ENCODE data around the gene POMT2. TPM values are rescaled to one million over a fixed set of nuclear protein-coding genes. Genes with fewer than 3 reads are reported as not detected.
A peak's percentile ranks its signal among the peaks of the same experiment; 100 is the strongest.

The POMT2 gene
- polyA plus RNA-seq, 5 donors: 24.0 to 32.2 (median 31.0) TPM

- DNase-seq: no peak
Observed at GRCh38 chr14:77270361-77271112, 50.1 kb downstream of the POMT2 start.

- no peak for DNase-seq
Observed at GRCh38 chr14:77268989-77269600, 51.6 kb downstream of the POMT2 start.

- DNase-seq: no peak
Observed at GRCh38 chr14:77267937-77268699, 52.6 kb downstream of the POMT2 start.

DNA sequence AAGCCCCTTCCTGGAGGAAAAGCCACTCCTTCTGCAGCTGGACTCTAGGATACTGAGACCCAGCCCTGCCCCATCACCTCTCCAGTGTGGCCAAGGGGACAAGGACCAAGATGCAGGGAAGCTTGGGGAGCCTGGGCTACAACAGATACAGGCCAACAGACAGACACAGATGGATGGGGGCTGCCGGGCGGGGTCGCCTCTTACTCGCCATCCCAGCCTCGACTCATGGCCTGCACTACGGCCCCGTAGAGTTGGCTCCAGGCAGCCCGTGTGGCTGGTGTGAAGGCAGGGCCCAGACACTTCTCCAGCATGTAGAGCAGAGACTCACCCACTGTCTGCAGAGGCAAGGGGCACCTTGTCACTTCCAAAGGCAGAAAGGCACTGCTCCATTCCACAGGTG, 54.3 kb downstream of the POMT2 start:
- DNase-seq: no peak

- DNase-seq: no peak
Observed at GRCh38 chr14:77265561-77266335, 54.9 kb downstream of the POMT2 start.

DNA sequence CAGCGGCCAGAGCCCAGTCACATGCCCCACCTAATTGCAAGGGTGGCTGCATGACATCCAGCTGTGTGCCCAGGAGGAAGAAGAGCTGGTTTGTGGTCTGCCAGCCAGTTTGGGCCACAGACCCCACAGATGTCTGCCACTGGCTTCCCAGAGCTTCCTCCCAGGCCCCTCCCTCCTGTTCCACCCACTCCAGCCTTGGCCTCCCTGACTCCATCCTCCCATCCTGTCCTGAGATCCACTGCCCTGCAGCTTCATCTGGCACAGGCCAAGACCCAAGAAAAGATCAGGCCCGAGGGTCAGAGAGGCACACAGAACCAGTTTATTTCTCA, 55.5 kb downstream of the POMT2 start:
- DNase-seq: no peak

DNA sequence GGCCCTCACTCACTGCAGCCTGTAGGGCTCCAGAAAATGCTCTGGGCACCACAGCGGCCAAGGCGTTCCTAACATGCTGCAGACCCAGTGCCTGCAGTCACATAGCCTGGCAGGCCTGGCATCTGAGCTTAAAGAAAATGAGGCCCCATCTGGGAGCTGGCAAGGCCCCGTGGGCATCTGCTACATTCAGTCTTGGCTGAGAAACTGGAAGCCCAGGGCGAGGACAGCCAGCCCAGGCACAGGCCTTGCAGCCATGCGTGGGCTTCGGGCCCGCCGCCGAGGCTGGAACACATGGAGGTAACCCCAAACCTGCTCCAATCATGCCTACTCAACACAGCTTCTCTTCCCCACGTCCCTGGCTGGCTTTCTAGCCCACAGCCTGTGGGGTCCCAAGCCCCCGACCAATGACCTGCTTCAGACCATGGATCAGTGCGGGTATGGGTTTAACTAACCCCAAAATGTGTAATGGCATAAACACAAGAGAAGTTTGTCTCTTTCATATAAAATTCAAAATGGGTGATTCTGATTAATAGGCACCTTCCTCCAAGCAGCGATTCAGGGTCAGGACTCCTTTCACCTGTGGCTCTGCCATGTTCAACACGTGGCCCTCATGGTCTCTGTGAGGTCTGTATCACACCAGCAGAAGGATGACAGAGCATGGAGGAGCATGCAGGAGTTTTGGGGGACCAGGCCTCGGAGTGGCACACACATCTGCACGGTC, 56.1 kb downstream of the POMT2 start:
- DNase-seq: no peak

DNA sequence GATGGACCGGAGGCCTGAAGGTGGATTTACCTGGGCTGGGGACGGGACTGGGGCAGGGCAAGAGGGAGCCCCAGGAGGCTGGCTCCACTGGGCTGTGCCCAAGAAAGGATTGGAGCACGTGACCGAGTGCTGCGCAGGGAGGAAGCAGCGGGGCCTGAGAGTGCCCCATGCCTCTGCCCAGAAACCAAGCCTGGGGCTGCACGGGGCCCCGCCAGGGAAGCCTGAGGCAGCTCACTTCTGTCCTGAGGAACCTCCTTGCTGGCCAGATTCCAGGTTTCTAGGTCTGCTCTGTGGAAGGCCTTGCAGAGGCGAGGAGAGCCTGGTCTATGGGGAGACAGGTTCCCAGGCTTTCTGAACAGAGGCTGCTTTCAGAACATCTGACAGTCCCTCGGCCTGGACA, 60.1 kb downstream of the POMT2 start:
- DNase-seq: peak; percentile 14 to 17

DNA sequence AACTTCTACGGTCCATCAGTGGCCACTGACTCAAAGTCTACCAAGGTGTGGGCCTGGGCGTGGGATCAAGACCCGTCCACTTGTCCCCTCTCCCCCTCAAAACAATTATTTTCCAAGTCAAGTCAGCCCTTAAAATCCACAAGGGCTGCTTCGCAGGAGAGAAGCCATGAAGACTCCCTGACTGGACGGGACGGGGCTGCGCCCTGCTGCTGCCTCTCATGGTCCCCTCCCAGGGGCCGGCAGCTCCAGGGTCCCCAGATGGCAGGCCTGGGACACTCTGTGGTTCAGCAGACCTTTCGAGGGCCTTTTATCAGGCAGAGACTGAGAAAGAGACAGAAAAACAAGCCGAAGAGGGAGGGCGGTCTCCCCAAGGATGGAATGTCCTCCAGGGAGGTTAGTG, 60.5 kb downstream of the POMT2 start:
- DNase-seq: no peak

DNA sequence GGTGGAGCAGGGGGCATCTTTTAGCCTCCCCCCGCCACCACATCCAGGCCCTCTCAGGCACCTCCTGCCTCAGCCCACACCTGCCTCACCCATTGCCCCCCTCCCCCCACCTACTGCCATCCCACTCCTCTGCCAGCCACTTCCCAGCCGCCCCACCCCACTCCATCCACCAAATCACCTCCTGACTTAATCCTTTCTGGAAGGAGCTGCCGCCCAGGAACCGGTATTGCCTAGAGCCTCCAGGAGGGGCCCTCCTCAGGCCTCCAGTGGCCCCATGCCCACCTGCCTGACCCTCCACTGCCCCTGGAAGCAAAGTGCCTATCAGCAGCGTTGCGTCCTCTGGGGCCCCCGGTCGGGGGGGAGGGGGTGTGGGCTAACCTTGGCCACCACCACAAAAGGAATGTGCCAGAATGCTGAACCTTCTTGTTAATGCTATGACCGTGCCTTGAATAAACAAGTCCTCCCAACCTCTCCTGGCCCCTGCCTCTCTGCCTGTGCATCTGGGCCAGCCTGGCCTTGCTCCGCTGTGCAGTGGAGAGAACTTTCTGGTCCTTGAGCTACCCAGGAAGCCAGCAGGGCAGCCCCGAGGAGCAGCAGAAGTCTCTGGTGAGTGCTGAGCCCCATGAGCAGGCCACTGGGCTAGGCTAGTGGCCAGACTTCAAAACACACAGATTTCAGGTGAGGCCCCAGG, 61.5 kb downstream of the POMT2 start:
- no peak for DNase-seq

DNA sequence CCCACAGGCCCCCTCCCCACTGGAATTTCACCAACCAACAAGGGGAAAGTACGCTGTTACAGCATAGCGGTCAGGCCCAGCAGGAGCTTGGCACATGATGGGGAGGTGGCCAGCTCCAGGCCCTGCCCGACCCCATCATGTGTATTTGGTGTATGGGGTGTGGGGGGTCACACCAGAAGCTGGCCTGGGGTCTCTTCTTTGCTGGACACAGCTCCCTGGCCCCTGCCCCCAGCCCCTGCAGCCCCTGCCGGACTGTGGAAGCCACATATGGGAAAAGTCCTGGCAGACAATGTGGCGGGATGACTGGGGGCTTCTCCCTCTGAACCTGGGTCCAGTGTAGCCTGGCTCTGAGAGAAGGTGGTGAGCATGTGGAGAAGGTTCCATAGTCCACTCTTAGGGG, 62.1 kb downstream of the POMT2 start:
- DNase-seq: no peak

- no peak for DNase-seq
Observed at GRCh38 chr14:77257700-77258099, 63.0 kb downstream of the POMT2 start.

GRCh38 chr14:77256694-77257093, 64.0 kb downstream of the POMT2 start:
- no peak for DNase-seq

DNA sequence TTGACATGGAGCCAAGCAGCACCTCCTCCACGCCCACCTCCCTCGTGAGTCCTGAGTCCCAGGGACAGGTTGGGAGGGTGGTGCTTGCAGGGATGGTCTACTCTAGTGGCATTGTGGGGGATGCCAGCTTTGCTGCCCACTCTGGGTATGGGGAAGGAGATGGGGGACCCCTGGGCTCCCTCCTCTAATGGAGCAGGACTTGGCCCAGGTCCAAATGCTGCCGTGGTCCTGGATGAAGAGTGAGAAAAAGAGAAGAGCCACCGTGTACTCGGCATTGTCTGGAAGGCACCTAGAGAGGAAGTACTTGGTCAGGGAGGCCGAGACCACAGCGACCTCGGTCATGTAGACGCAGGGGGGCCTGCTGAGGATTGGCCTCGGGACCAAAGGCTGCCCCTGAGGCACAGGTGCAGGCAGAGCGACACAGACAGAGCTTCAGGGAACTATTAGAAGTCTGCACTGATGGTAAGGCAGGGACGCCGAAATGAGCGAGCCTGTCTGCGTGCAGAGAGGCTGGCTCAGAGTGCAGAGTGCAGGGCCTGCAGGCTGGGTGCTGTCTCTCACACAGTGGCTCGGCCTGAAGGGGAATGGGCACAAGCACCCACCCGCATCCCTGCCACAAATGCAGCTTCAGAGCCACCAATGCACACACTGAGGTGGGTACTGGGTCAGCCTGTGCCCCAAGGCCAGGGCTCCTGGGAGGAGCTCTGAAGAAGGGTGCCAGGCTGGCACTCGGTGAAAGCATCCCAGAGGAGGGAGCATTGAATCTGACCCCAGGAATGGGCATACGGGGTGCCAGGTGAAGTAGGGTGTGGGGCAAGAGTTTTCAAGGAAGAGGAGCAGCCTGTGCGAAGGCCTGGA, 67.1 kb downstream of the POMT2 start:
- no peak for DNase-seq

DNA sequence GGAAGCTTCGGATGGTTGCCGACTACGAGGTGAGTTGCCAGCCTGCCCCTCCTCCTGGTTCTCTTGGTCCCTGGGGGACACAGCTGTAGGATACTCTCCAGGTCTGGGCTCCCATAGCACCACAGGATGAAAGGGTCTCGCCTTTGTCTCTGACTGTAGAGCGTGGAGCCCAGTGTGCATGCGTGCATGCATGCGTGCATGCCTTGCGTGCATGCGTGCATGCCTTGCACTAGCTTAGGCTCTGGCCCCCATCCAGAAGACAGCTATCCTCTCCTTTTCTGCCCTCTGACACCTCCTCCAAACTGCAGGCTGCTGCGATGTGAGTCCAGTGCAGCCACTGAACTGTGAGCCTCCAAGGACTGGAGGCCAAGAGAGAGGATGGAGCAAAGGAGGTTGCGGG, 68.8 kb downstream of the POMT2 start:
- no peak for DNase-seq

DNA sequence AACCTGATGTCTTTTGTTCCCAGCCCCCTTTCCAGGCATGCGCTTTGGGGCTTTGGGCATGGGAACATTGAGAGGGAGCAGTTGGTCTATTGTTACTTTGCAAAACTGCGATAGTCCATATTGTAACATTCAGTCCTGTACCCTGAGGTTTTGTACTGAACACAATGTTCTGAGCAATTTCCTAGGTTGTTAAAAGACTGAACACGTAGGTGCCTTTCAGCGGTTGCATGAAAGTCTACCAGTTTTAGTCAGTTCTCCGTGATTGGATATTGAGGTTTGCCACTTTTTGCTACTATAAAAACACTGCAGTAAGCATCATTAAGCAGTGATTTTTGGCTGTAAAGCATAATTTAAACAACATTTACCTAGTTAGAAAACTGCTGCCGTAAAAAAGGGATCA, 69.8 kb downstream of the POMT2 start:
- DNase-seq: no peak

GRCh38 chr14:77249286-77249685, 71.4 kb downstream of the POMT2 start:
- DNase-seq: no peak

- no peak for DNase-seq
Observed at GRCh38 chr14:77248666-77249065, 72.0 kb downstream of the POMT2 start.

DNA sequence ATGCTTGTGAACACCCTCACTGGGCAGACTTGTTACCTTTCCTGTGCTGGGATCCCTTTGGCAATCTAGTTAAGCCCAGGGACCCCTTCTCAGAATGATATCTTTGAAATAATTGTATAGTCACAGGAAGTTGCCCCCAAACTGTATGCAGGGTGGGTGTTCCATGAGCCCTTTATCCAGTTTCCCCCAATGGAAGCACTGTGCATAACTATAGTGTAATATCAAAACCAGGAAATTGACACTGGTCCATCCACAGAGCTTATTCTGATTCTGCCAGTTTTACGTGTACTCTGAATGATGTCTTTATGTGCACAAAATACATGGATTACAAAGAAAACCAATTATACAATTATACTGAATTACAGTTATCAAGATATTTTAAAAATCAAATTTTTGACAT, 73.9 kb downstream of the POMT2 start:
- no peak for DNase-seq

DNA sequence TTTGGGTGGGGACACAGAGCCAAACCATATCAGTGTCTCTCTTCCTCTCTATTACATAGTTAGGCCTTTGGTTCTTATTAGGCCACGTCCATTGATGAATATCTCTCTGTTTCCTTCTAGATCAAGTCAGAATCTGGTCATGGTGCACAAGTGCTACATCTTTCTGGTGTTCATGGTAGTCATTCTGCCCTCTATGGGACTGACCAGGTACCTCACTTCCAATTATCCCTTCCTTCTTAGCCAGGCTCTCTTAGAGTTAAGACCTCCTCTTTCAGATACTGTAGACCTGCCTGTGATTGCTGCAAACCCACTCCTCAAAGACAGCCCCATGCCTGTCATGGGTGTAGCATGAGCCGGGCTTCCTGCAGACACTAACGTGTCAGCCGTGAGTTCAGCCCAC, 74.9 kb downstream of the POMT2 start:
- DNase-seq: no peak

All from right lung (tissue), 5 donors.